Erythroblast (primary cell): ENCODE measurements around the gene IL36B.

ENCODE experiments used
- GATA1 ChIP-seq: IDR thresholded peaks from 2 replicates; pipeline ENCODE4 v1.6.1; 2011; ENCODE audit warnings: low read depth, mild to moderate bottlenecking, control low read depth, low read length, moderate library complexity
- POLR2A ChIP-seq: IDR thresholded peaks from 2 replicates; pipeline ENCODE4 v1.6.1; 2011; ENCODE audit warnings: mild to moderate bottlenecking, low read length

DNA sequence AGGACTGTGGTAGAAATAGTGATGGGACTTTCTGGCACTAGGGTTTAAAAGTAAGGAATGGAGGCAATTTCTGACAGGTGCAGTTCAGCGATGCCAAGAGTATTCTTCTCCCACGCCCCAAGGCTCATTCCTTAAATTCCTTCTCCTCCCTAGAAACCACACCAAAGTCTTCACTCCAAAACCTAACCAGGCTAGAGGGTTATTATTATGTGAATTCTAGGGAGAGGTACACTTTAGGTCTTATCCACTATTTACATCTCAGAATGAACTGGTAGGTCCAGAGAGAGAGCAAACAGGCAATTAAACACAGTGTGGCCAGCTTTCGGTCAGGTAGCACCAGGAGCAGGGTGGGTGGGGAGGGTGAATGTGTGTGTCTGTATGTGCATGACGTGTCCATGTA is 26.5 kb upstream of the IL36B start:
- no peak for TF ChIP-seq POLR2A
- no peak for TF ChIP-seq GATA1
